AG09309 (cell line): ENCODE measurements around the gene ZNF106.

Experiments
- DNase-seq: peaks from one replicate; pipeline ENCODE4 v3.0.0-alpha.2; 2010; ENCODE audit warnings: low read depth
- H3K4me3 ChIP-seq: 2 replicates; pipeline ENCODE4 v1.5.1; 2011; ENCODE audit warnings: mild to moderate bottlenecking, low read depth, low read length, moderate library complexity; ENCODE audit not compliant: control insufficient read depth
- CTCF ChIP-seq: IDR thresholded peaks from 2 replicates; pipeline ENCODE4 v1.5.1; 2011; ENCODE audit warnings: mild to moderate bottlenecking, low read depth, low read length, inconsistent platforms; ENCODE audit not compliant: insufficient read depth, control insufficient read depth; ENCODE audit errors: missing control alignments

The ZNF106 gene

DNA sequence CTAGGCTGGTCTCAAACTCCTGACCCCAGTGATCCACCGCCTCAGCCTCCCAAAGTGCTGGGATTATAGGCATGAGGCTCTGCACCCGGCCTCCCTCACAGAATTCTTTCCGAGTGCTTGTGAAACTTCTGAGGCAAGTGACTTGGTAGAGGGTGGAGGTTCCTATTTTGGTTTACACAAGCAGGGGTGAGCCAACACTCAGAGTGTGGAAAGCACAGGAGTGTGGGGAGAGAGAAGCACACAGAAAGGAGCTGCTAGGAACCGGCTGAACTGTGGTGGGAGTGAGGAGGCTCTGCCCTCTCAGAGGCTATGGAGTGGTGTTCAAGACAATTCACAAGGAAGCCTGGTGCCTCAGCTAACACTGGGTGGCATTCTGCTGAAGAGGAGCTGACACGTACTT, 123.9 kb downstream of the ZNF106 start:
- no peak for TF ChIP-seq CTCF
- no peak for DNase-seq
- H3K4me3 ChIP-seq: no peak overlapping the region

DNA sequence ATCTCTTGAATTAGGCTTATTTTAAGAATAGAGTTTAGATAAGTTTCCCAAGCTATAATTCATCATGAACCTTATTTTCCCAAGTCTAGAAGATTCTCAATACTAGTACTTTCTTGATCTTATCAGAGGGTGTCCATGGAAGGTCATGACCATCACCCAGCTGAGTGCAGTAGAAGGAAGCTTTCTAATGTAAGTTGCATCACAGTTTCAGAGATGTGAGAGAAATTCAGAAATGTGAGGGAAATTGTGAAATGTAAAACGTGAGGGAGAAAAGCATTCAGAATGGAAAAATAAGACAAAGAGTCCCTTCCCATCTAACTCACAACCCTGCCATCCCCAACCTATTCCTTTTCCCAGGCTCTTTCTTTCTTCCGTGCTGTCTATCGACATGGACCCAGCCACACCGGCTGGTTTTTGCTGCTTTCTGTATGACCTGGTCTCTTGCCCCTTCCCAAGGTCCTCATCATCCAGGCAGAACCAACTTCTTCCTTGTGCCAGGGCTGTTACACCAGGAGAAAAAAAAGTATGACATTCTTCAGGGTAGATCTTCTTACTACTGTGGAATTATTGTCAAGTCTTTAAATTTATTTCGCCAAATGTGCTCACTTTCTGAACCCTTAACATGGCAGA, 124.9 kb downstream of the ZNF106 start:
- no peak overlapping the region for H3K4me3 ChIP-seq
- no peak for DNase-seq
- TF ChIP-seq CTCF: no peak

DNA sequence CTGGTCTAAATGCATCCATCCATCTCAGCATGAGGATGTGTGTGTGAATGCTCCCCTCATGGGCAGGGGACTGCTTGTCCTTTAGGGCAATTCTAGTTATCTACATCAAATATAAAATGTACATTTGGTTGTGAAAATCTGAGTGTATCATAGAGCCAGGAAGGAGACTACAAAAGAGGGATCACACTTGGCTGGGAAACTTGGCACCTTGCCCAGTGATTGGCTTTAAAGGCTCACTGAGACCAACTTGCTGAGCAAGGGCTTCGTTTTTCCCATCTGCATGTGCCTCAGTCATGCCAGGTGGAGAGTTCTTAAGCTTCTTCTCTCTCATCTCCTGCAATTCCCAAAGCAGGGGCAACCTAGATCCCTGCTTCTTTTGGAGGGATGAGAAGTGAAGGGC, 126.4 kb downstream of the ZNF106 start:
- no peak overlapping the region for H3K4me3 ChIP-seq
- DNase-seq: no peak
- TF ChIP-seq CTCF: no peak

- no peak for TF ChIP-seq CTCF
- DNase-seq: no peak
- no peak overlapping the region for H3K4me3 ChIP-seq
Measured at GRCh38 chr15:42363942-42364341, 127.0 kb downstream of the ZNF106 start.

DNA sequence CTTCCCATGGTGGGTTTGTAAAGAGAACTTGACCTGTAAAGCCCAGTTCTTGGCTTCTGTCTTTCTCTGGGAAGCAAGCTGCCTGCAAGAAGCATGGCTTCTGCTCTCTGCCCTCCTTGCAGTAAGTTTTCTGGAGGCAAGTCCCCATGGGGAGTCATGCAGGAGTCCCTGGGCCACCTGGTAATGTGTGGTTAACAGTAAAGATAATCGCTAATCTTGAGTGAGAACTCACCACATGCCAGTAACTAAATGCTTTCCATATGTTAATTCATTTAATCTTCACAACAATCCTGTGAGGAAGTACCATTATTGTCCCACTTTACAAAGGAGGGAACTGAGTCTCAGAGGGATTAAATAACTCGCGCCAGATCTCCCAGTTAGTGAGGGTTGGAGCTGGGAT, 127.5 kb downstream of the ZNF106 start:
- H3K4me3 ChIP-seq: no peak overlapping the region
- no peak for DNase-seq
- no peak for TF ChIP-seq CTCF
